Mononuclear cell (primary cell): ENCODE results near the gene ATXN10. TPM values are rescaled to one million over a fixed set of nuclear protein-coding genes. Genes with fewer than 3 reads are reported as not detected.

Source experiments
- H3K27me3 ChIP-seq: 2 replicates; pipeline ENCODE4 v1.6.0; 2011; ENCODE audit warnings: low read length, control low read depth; ENCODE audit not compliant: insufficient read depth
- H3K4me1 ChIP-seq: 2 replicates; pipeline ENCODE4 v1.5.1; 2011; ENCODE audit warnings: mild to moderate bottlenecking, low read length, control low read depth; ENCODE audit not compliant: insufficient read depth
- H3K4me3 ChIP-seq: 2 replicates; pipeline ENCODE4 v1.5.1; 2011; ENCODE audit warnings: mild to moderate bottlenecking, low read length, moderate library complexity
- H3K9me3 ChIP-seq: 2 replicates; pipeline ENCODE4 v1.5.1; 2011; ENCODE audit warnings: low read depth, mild to moderate bottlenecking, control low read depth, low read length
- total RNA-seq: library from RNA; depleted of rRNA; stranded (reverse); fragments of >200 nt; gene quantifications from one replicate; pipeline ENCODE4 v1.2.3, GENCODE V29; 2012

Gene ATXN10
- total RNA-seq, 1 donor = 67.5 TPM

GRCh38 chr22:45859231-45860161 is 187.9 kb downstream of the ATXN10 start:
- Histone ChIP-seq H3K4me1 (no peaks in the 10 kb centered on the region), H3K9me3 (no peaks in the 10 kb centered on the region), H3K4me3 (no peak overlapping the region)

GRCh38 chr22:45860201-45860600 is 188.6 kb downstream of the ATXN10 start:
- H3K9me3 ChIP-seq = no peaks in the 10 kb centered on the region
- peaks cover 10% of the 10 kb centered on the region for H3K27me3 ChIP-seq
- H3K4me3 ChIP-seq = no peak overlapping the region
- H3K4me1 ChIP-seq = no peaks in the 10 kb centered on the region

More at GRCh38 chr22:45859231-45860161, 187.9 kb downstream of the ATXN10 start:
- peaks cover 5% of the 10 kb centered on the region for H3K27me3 ChIP-seq

DNA sequence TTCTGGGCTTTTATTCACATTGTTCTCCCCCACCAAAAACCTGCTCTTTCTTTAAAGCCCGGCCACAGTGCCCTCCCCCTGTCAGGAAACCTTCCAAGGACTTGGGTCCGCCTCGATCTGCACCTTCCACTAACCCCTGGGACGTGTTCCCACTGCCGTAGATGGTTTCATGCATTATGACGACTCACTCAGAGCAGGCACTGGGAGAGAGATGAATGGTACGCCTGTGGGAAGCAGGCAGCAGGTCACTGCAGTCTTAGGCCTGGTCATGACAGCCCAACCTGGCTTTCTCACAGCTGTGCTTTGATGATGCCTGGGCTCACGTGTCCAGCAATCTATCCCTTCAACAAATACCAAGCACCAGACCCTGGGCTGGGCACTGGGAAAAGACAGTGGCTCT is 189.6 kb downstream of the ATXN10 start:
- peaks cover 19% of the 10 kb centered on the region for H3K27me3 ChIP-seq
- H3K4me1 ChIP-seq = no peaks in the 10 kb centered on the region
- no peak overlapping the region for H3K4me3 ChIP-seq
- H3K9me3 ChIP-seq = no peaks in the 10 kb centered on the region

DNA sequence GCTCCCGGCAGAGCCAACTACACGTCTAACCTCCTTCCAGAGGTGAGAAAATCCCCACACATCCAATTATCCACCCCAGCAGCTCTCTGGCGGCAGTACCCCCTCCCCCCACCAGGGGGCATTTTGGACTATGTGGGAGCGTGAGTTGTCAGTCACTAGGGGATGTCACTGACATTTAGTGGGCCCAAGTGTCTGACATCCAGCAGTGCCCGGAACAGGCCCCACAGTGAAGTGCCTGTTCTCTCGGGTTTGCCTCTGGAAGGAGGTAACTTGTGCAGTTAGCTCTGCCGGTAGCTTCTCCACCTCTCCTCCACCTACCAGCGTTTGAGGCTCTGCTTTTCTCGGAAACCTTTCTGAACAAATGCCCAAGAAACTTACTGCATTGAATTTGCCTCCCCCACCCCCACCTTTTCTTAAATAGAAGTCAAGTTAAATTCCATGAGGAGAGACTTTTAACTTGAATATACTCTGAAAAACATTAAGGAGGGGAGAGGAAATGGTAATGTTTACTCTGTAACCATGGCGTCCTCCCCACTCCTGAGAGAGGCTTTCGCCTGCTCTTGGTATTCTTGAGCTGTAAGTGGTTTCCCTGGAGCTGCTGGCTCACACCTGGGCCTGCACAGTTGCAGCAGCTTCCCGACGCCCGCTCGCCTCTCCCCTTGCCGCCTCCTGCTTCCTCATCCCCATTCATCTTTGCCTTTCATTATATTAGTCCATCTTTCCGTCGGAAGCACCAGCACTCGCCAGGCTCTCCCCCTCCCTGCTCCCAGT is 192.5 kb downstream of the ATXN10 start:
- Histone ChIP-seq H3K4me3 (no peak overlapping the region), H3K4me1 (no peaks in the 10 kb centered on the region), H3K27me3 (peaks cover 33% of the 10 kb centered on the region), H3K9me3 (no peaks in the 10 kb centered on the region)

- Histone ChIP-seq H3K4me3 (no peak overlapping the region), H3K4me1 (no peaks in the 10 kb centered on the region), H3K9me3 (no peaks in the 10 kb centered on the region), H3K27me3 (peaks cover 34% of the 10 kb centered on the region)
Measured at GRCh38 chr22:45864959-45865476, 193.4 kb downstream of the ATXN10 start.

GRCh38 chr22:45865561-45866125 is 194.0 kb downstream of the ATXN10 start:
- Histone ChIP-seq H3K4me3 (no peak overlapping the region), H3K4me1 (no peaks in the 10 kb centered on the region), H3K9me3 (no peaks in the 10 kb centered on the region), H3K27me3 (peaks cover 34% of the 10 kb centered on the region)

GRCh38 chr22:45866126-45866645 is 194.6 kb downstream of the ATXN10 start:
- H3K27me3 ChIP-seq = peaks cover 34% of the 10 kb centered on the region
- no peaks in the 10 kb centered on the region for H3K9me3 ChIP-seq
- H3K4me1 ChIP-seq = no peaks in the 10 kb centered on the region
- H3K4me3 ChIP-seq = no peak overlapping the region

GRCh38 chr22:45866646-45867117 is 195.0 kb downstream of the ATXN10 start:
- Histone ChIP-seq H3K4me1 (no peaks in the 10 kb centered on the region), H3K27me3 (peaks cover 34% of the 10 kb centered on the region), H3K4me3 (no peak overlapping the region), H3K9me3 (no peaks in the 10 kb centered on the region)

DNA sequence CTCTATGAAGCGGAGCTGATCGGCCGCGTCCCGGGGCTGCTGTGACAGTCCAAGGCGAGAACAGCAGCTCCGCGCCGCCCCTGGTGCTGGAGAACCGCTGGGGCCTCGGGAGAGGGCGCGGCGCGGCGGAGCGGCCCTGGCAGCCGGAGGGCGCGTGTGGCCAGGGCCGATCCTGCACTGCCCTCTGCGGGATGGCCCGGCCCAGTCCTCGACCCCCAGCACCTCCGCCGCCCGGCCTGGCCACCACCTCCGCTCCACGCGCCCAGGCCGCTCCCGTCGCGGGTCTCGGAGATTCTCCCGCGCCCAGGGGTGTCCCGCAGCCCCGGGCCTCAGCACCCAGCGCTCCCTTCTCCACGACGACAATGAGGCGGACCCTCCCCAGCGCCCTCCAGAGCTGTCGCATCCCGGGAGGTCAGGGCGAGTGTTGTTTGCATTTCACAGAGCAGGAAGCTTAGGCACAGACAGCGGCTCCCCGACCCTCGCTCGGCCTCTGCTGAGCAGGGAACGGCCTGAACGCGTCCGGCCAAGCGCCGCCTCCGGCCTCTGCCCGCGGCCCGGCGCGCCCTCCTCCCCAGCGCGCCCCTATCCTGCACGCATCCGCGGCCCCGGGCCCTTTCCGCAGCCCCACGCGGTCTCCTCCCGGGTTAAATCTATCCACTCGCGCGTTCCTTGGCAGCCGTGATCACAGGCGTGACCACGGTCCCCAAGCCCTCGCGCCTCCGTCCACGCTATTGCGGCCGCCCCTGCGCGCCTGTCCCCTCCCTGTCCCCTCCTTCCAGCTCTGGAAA is 195.7 kb downstream of the ATXN10 start:
- Histone ChIP-seq H3K9me3 (no peaks in the 10 kb centered on the region), H3K27me3 (peaks cover 34% of the 10 kb centered on the region), H3K4me3 (no peak overlapping the region), H3K4me1 (no peaks in the 10 kb centered on the region)

GRCh38 chr22:45867906-45868555 is 196.4 kb downstream of the ATXN10 start:
- no peaks in the 10 kb centered on the region for H3K4me1 ChIP-seq
- no peak overlapping the region for H3K4me3 ChIP-seq
- H3K27me3 ChIP-seq = peaks cover 41% of the 10 kb centered on the region
- H3K9me3 ChIP-seq = no peaks in the 10 kb centered on the region

GRCh38 chr22:45868571-45869339 is 197.1 kb downstream of the ATXN10 start:
- H3K27me3 ChIP-seq = peaks cover 42% of the 10 kb centered on the region
- H3K4me1 ChIP-seq = no peaks in the 10 kb centered on the region
- H3K4me3 ChIP-seq = no peak overlapping the region
- no peaks in the 10 kb centered on the region for H3K9me3 ChIP-seq

GRCh38 chr22:45869340-45869847 is 197.8 kb downstream of the ATXN10 start:
- Histone ChIP-seq H3K4me3 (no peak overlapping the region), H3K27me3 (peaks cover 40% of the 10 kb centered on the region), H3K9me3 (no peaks in the 10 kb centered on the region), H3K4me1 (no peaks in the 10 kb centered on the region)

GRCh38 chr22:45870011-45870410 is 198.4 kb downstream of the ATXN10 start:
- peaks cover 40% of the 10 kb centered on the region for H3K27me3 ChIP-seq
- H3K4me3 ChIP-seq = no peak overlapping the region
- H3K4me1 ChIP-seq = no peaks in the 10 kb centered on the region
- no peaks in the 10 kb centered on the region for H3K9me3 ChIP-seq
